CD4-positive, alpha-beta T cell treated with Interleukin-10 for 1 hour (primary cell): ENCODE results near the gene ALOX12B.

ENCODE experiments used
- DNase-seq: peaks from one replicate; pipeline ENCODE4 v3.0.0-alpha.2; 2020

Gene ALOX12B

GRCh38 chr17:8087075-8087951 lies at the start of gene ALOX12B:
Gene ALOX12B, minus strand, starts transcription at chr17:8087716. Its CDS starts 274 bp downstream, at chr17:8087442.
- no peak for DNase-seq

GRCh38 chr17:8133941-8134340 lies 46.4 kb upstream of the ALOX12B start:
- no peak for DNase-seq

GRCh38 chr17:8133399-8133798 lies 45.9 kb upstream of the ALOX12B start:
- no peak for DNase-seq

- no peak for DNase-seq
Measured at GRCh38 chr17:8131844-8132441, 44.4 kb upstream of the ALOX12B start.

GRCh38 chr17:8128125-8128784 lies 40.7 kb upstream of the ALOX12B start:
- no peak for DNase-seq

- DNase-seq = peak; percentile 60
Measured at GRCh38 chr17:8126491-8127066, 39.1 kb upstream of the ALOX12B start.

GRCh38 chr17:8125947-8126490 lies 38.5 kb upstream of the ALOX12B start:
- DNase-seq = no peak

- peak; percentile 92 for DNase-seq
Measured at GRCh38 chr17:8125154-8125946, 37.8 kb upstream of the ALOX12B start.

- DNase-seq = peak; percentile 25
Measured at GRCh38 chr17:8124350-8125153, 37.0 kb upstream of the ALOX12B start.

GRCh38 chr17:8123695-8124349 lies 36.3 kb upstream of the ALOX12B start, which contains the start of gene HES7:
Gene HES7, minus strand, starts transcription at chr17:8124106. Its CDS starts 22 bp downstream, at chr17:8124084.
- peak; percentile 14 for DNase-seq

- peak; percentile 53 for DNase-seq
Measured at GRCh38 chr17:8122924-8123694, 35.6 kb upstream of the ALOX12B start.

GRCh38 chr17:8122422-8122923 lies 35.0 kb upstream of the ALOX12B start:
- DNase-seq = no peak

- DNase-seq = peak; percentile 55
Measured at GRCh38 chr17:8121681-8122421, 34.3 kb upstream of the ALOX12B start.

- DNase-seq = no peak
Measured at GRCh38 chr17:8121407-8121680, 33.8 kb upstream of the ALOX12B start.

- DNase-seq = peak; percentile 75
Measured at GRCh38 chr17:8120520-8121406, 33.2 kb upstream of the ALOX12B start.

- peak; percentile 94 for DNase-seq
Measured at GRCh38 chr17:8119581-8120519, 32.3 kb upstream of the ALOX12B start.
